Measurements from ENCODE around the gene XPNPEP2. TPM values are rescaled to one million over a fixed set of nuclear protein-coding genes. Genes with fewer than 3 reads are reported as not detected.

The XPNPEP2 gene
- total RNA-seq, 1 donor from 2014 or later, result not detected

DNA sequence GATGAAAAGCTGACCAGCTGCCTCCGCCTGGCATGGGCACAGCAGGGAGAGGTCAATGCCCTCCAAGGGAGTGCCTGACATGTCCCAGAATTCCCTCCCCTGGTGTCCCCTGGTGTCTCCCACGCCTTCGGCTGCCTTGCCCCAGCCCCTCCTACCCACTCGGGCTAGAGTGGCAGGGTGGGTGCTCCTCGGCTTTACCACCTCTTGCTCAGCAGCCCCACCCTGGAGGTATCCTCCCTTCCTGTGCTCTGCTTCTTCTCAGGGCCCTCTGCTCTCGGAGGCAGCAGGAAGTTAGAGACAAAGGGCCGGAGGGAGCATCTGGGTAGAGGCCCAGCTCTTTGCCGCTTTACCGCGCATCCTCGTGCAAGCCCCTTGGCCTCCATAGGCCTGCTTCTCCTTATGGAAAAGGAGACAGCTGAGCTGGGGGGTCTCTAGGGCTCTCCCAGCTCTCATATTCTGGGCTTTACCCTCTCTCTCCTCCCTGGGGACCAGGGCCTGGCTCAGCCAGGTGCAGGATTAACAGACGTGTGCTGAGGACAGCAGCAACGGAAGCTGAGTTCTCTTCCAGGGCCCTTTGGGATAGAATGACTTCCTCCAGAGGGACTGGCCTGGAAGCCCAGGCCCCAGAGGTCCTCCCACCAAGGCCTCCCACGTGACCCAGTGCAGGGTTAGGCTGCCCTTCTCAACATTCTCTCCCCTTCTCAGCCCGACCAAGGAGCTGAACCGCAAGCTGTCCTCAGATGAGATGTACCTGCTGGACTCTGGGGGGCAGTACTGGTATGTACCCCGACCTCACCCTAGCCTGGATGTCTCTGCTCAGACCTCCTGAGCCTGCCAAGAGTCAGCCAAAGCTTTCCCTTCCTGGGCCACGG is 17.2 kb downstream of the XPNPEP2 start:
- Histone ChIP-seq H3K9me3 (ENCODE audit: insufficient read depth, low read depth, low read length) (no peaks in the 10 kb centered on the region), H3K27ac (ENCODE audit: low read depth, low read length) (no peak overlapping the region), H2AFZ (ENCODE audit: low read depth, low read length) (no peak overlapping the region), H3K4me3 (ENCODE audit: insufficient read depth, low read depth, low read length) (no peak overlapping the region), H3K79me2 (ENCODE audit: insufficient read depth, low read length) (no peaks in the 10 kb centered on the region), H4K20me1 (ENCODE audit: insufficient read depth, low read length) (no peaks in the 10 kb centered on the region), H3K4me2 (ENCODE audit: low read length) (no peak overlapping the region), H3K4me1 (ENCODE audit: insufficient read depth, low read length) (peaks cover 13% of the 10 kb centered on the region), H3K36me3 (ENCODE audit: insufficient read depth, low read length) (no peaks in the 10 kb centered on the region), H3K27me3 (ENCODE audit: insufficient read depth, low read length) (no peaks in the 10 kb centered on the region), H3K9ac (ENCODE audit: low read length) (no peak overlapping the region)
- H3K4me1 Mint-ChIP-seq (ENCODE audit: low read depth, unreplicated experiment), result no peaks in the 10 kb centered on the region
- H3K4me3 Mint-ChIP-seq (ENCODE audit: unreplicated experiment), result no peak overlapping the region
- H3K36me3 Mint-ChIP-seq (ENCODE audit: low read depth, unreplicated experiment), result no peaks in the 10 kb centered on the region
- FAIRE-seq (no peak), DNase-seq (ENCODE audit: low read depth) (no peak)
- no peak overlapping the region for H3K27ac Mint-ChIP-seq (ENCODE audit: unreplicated experiment)
- peaks cover 3% of the 10 kb centered on the region for H3K27me3 Mint-ChIP-seq (ENCODE audit: low read depth, unreplicated experiment)
- TF ChIP-seq, protein P1, sequence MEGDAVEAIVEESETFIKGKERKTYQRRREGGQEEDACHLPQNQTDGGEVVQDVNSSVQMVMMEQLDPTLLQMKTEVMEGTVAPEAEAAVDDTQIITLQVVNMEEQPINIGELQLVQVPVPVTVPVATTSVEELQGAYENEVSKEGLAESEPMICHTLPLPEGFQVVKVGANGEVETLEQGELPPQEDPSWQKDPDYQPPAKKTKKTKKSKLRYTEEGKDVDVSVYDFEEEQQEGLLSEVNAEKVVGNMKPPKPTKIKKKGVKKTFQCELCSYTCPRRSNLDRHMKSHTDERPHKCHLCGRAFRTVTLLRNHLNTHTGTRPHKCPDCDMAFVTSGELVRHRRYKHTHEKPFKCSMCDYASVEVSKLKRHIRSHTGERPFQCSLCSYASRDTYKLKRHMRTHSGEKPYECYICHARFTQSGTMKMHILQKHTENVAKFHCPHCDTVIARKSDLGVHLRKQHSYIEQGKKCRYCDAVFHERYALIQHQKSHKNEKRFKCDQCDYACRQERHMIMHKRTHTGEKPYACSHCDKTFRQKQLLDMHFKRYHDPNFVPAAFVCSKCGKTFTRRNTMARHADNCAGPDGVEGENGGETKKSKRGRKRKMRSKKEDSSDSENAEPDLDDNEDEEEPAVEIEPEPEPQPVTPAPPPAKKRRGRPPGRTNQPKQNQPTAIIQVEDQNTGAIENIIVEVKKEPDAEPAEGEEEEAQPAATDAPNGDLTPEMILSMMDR (IDR thresholded peaks at IDR 0.05; ENCODE audit: insufficient read depth, low read depth, low read length), result no peak
- no peak for TF ChIP-seq EZH2 (IDR thresholded peaks at IDR 0.05; ENCODE audit: insufficient read depth, low read length)
- H3K9me3 Mint-ChIP-seq (ENCODE audit: unreplicated experiment), result no peaks in the 10 kb centered on the region

GRCh38 chrX:129759576-129760061 is 20.8 kb downstream of the XPNPEP2 start:
- Histone ChIP-seq H3K27me3 (ENCODE audit: insufficient read depth, low read length) (no peaks in the 10 kb centered on the region), H2AFZ (ENCODE audit: low read depth, low read length) (peak overlapping the region; percentile 80), H4K20me1 (ENCODE audit: insufficient read depth, low read length) (no peaks in the 10 kb centered on the region), H3K27ac (ENCODE audit: low read depth, low read length) (no peak overlapping the region), H3K9ac (ENCODE audit: low read length) (no peak overlapping the region), H3K4me3 (ENCODE audit: insufficient read depth, low read depth, low read length) (no peak overlapping the region), H3K79me2 (ENCODE audit: insufficient read depth, low read length) (no peaks in the 10 kb centered on the region), H3K4me1 (ENCODE audit: insufficient read depth, low read length) (peaks cover 13% of the 10 kb centered on the region), H3K9me3 (ENCODE audit: insufficient read depth, low read depth, low read length) (no peaks in the 10 kb centered on the region), H3K4me2 (ENCODE audit: low read length) (peak overlapping the region; percentile 70), H3K36me3 (ENCODE audit: insufficient read depth, low read length) (no peaks in the 10 kb centered on the region)
- no peaks in the 10 kb centered on the region for H3K36me3 Mint-ChIP-seq (ENCODE audit: low read depth, unreplicated experiment)
- DNase-seq (ENCODE audit: low read depth), result peak; percentile 91
- peaks cover 8% of the 10 kb centered on the region for H3K27me3 Mint-ChIP-seq (ENCODE audit: low read depth, unreplicated experiment)
- no peaks in the 10 kb centered on the region for H3K9me3 Mint-ChIP-seq (ENCODE audit: unreplicated experiment)
- FAIRE-seq, result peak; percentile 92
- H3K4me1 Mint-ChIP-seq (ENCODE audit: low read depth, unreplicated experiment), result no peaks in the 10 kb centered on the region
- no peak overlapping the region for H3K4me3 Mint-ChIP-seq (ENCODE audit: unreplicated experiment)
- no peak for TF ChIP-seq EZH2 (IDR thresholded peaks at IDR 0.05; ENCODE audit: insufficient read depth, low read length)
- TF ChIP-seq, protein P1 (IDR thresholded peaks at IDR 0.05; ENCODE audit: insufficient read depth, low read depth, low read length), result peak; percentile 12
- no peak overlapping the region for H3K27ac Mint-ChIP-seq (ENCODE audit: unreplicated experiment)

DNA sequence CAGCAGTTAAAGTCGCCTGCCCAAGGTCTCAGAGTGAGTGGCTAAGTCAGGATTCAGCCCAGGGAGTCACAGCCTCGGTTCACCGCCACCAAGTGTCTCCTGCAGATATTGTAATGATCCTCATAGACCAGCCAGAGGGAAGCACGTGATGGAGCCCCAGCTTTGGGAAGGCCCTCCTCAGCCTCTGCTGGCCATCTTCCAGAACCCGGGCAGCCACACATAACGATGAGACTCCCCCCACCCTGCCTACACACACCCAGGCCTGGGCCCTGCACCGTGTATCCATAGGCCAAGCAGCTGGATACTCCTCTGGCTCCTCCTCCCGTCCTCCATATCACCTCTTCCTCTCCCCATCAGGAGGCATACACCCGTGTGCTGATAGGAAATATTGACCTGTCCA is 21.4 kb downstream of the XPNPEP2 start:
- TF ChIP-seq, protein P1 (IDR thresholded peaks at IDR 0.05; ENCODE audit: insufficient read depth, low read depth, low read length), result no peak
- no peak for TF ChIP-seq EZH2 (IDR thresholded peaks at IDR 0.05; ENCODE audit: insufficient read depth, low read length)
- no peak overlapping the region for H3K9ac ChIP-seq (ENCODE audit: low read length)
- no peaks in the 10 kb centered on the region for H3K4me1 Mint-ChIP-seq (ENCODE audit: low read depth, unreplicated experiment)
- H3K4me2 ChIP-seq (ENCODE audit: low read length), result peak overlapping the region; percentile 70
- H4K20me1 ChIP-seq (ENCODE audit: insufficient read depth, low read length), result no peaks in the 10 kb centered on the region
- no peaks in the 10 kb centered on the region for H3K9me3 ChIP-seq (ENCODE audit: insufficient read depth, low read depth, low read length)
- no peak overlapping the region for H3K4me3 Mint-ChIP-seq (ENCODE audit: unreplicated experiment)
- no peak overlapping the region for H2AFZ ChIP-seq (ENCODE audit: low read depth, low read length)
- H3K27ac ChIP-seq (ENCODE audit: low read depth, low read length), result no peak overlapping the region
- H3K79me2 ChIP-seq (ENCODE audit: insufficient read depth, low read length), result no peaks in the 10 kb centered on the region
- H3K36me3 ChIP-seq (ENCODE audit: insufficient read depth, low read length), result no peaks in the 10 kb centered on the region
- no peak overlapping the region for H3K27ac Mint-ChIP-seq (ENCODE audit: unreplicated experiment)
- FAIRE-seq, result no peak
- DNase-seq (ENCODE audit: low read depth), result no peak
- no peaks in the 10 kb centered on the region for H3K9me3 Mint-ChIP-seq (ENCODE audit: unreplicated experiment)
- H3K27me3 Mint-ChIP-seq (ENCODE audit: low read depth, unreplicated experiment), result peaks cover 6% of the 10 kb centered on the region
- H3K27me3 ChIP-seq (ENCODE audit: insufficient read depth, low read length), result no peaks in the 10 kb centered on the region
- no peaks in the 10 kb centered on the region for H3K36me3 Mint-ChIP-seq (ENCODE audit: low read depth, unreplicated experiment)
- no peak overlapping the region for H3K4me3 ChIP-seq (ENCODE audit: insufficient read depth, low read depth, low read length)
- peaks cover 13% of the 10 kb centered on the region for H3K4me1 ChIP-seq (ENCODE audit: insufficient read depth, low read length)
